CD14-positive monocyte (primary cell): ENCODE results near the gene MEG3. TPM values are rescaled to one million over a fixed set of nuclear protein-coding genes. Genes with fewer than 3 reads are reported as not detected.

ENCODE experiments used
- DNase-seq, 3 donors: peaks; one replicate each; pipeline ENCODE4 v3.0.0-alpha.2; 2011 to 2022
- H2AFZ ChIP-seq: 2 replicates; pipeline ENCODE4 v1.6.0; 2012; ENCODE audit warnings: mild to moderate bottlenecking, low read depth, low read length, inconsistent platforms; ENCODE audit not compliant: insufficient read depth, poor library complexity, severe bottlenecking
- H3K27ac ChIP-seq, 2 donors: 1 replicate in 1 of 2; 2 replicates in 1 of 2; pipeline ENCODE4 v1.5.1; 2012 to 2013; ENCODE audit warnings: low read length in 2 of 2, control low read depth in 1 of 2, inconsistent platforms in 1 of 2, low read depth in 1 of 2, mild to moderate bottlenecking in 1 of 2
- H3K27me3 ChIP-seq, 2 donors: one replicate each; pipeline versions ENCODE4 v1.6.0 to v1.6.1; 2011 to 2013; ENCODE audit warnings: low read length in 2 of 2; ENCODE audit not compliant: control insufficient read depth in 2 of 2, insufficient read depth in 2 of 2
- H3K36me3 ChIP-seq, 2 donors: replicated peaks in 1 of 2; 1 replicate in 1 of 2; 2 replicates in 1 of 2; pipeline versions ENCODE4 v1.5.1 to v1.6.1; 2012 to 2013; ENCODE audit warnings: low read length in 2 of 2, control low read depth in 1 of 2, inconsistent platforms in 1 of 2, mild to moderate bottlenecking in 1 of 2; ENCODE audit not compliant: insufficient read depth in 2 of 2, control insufficient read depth in 1 of 2
- H3K4me1 ChIP-seq, 2 donors: 1 replicate in 1 of 2; 2 replicates in 1 of 2; pipeline versions ENCODE4 v1.5.1 to v1.6.1; 2012 to 2013; ENCODE audit warnings: low read length in 2 of 2, control low read depth in 1 of 2, inconsistent platforms in 1 of 2, mild to moderate bottlenecking in 1 of 2, moderate library complexity in 1 of 2; ENCODE audit not compliant: insufficient read depth in 2 of 2, control insufficient read depth in 1 of 2
- H3K4me2 ChIP-seq: replicated peaks from 2 replicates; pipeline ENCODE3; 2012; ENCODE audit warnings: low read length, moderate library complexity, mild to moderate bottlenecking; ENCODE audit not compliant: poor library complexity, severe bottlenecking; ENCODE audit errors: extremely low read depth
- H3K4me3 ChIP-seq, 3 experiments: fragments of 200-600 bp in 1 of 3; sonication (generic) in 1 of 3; replicated peaks in 1 of 3; 1 replicate in 2 of 3; 2 replicates in 1 of 3; pipeline ENCODE4 v1.5.1; 2011 to 2013; ENCODE audit warnings: low read length in 3 of 3, mild to moderate bottlenecking in 3 of 3, control low read depth in 2 of 3, low read depth in 2 of 3, inconsistent platforms in 1 of 3, moderate library complexity in 1 of 3
- H3K79me2 ChIP-seq: 2 replicates; pipeline ENCODE4 v1.6.0; 2012; ENCODE audit warnings: mild to moderate bottlenecking, control low read depth, inconsistent platforms, low read length, moderate library complexity; ENCODE audit not compliant: insufficient read depth
- H3K9ac ChIP-seq: 2 replicates; pipeline ENCODE4 v1.6.0; 2017; ENCODE audit warnings: low read length, mild to moderate bottlenecking; ENCODE audit not compliant: insufficient read depth, poor library complexity, severe bottlenecking
- H3K9me3 ChIP-seq, 2 donors: replicated peaks in 1 of 2; 1 replicate in 1 of 2; 2 replicates in 1 of 2; pipeline versions ENCODE4 v1.5.1 to v1.6.1; 2012 to 2013; ENCODE audit warnings: low read length in 2 of 2, control low read depth in 1 of 2; ENCODE audit not compliant: control insufficient read depth in 1 of 2, insufficient read depth in 1 of 2
- H4K20me1 ChIP-seq: 2 replicates; pipeline ENCODE4 v1.6.0; 2012; ENCODE audit warnings: mild to moderate bottlenecking, low read length, control low read depth, moderate library complexity; ENCODE audit not compliant: insufficient read depth
- H3K27ac Mint-ChIP-seq, 7 donors: one replicate each; pipeline ENCODE4 v1.8.0; 2020; ENCODE audit warnings: mild to moderate bottlenecking in 7 of 7, mixed read lengths in 7 of 7, moderate library complexity in 6 of 7, inconsistent platforms in 2 of 7
- H3K27me3 Mint-ChIP-seq, 3 donors: one replicate each; pipeline ENCODE4 v1.8.0; 2021 to 2022; ENCODE audit warnings: low read depth in 3 of 3, mild to moderate bottlenecking in 3 of 3, mixed read lengths in 3 of 3, moderate library complexity in 3 of 3, inconsistent platforms in 1 of 3
- H3K36me3 Mint-ChIP-seq, 2 donors: one replicate each; pipeline ENCODE4 v1.8.0; 2020; ENCODE audit warnings: mixed read lengths in 2 of 2, inconsistent platforms in 1 of 2, mild to moderate bottlenecking in 1 of 2
- H3K4me1 Mint-ChIP-seq: one replicate; pipeline ENCODE4 v1.8.0; 2020; ENCODE audit warnings: mild to moderate bottlenecking, mixed read lengths
- H3K4me3 Mint-ChIP-seq, 2 donors: one replicate each; pipeline ENCODE4 v1.8.0; 2020; ENCODE audit warnings: mild to moderate bottlenecking in 2 of 2, mixed read lengths in 2 of 2, moderate library complexity in 1 of 2
- H3K9me3 Mint-ChIP-seq, 7 donors: one replicate each; pipeline ENCODE4 v1.8.0; 2020 to 2022; ENCODE audit warnings: mixed read lengths in 7 of 7, mild to moderate bottlenecking in 6 of 7, moderate library complexity in 6 of 7, inconsistent platforms in 2 of 7
- WGBS: methylation state at CpG from one replicate; pipeline ENCODE4 v1.1.5; 2013; ENCODE audit warnings: missing lambda C conversion rate; ENCODE audit not compliant: insufficient coverage; 5-methylcytosine and 5-hydroxymethylcytosine counted together
- intact Hi-C, 2 donors: fragments of 100-400 bp; cut with micrococcal nuclease; formaldehyde crosslinking; loops; one replicate each; pipeline versions ENCODE4 v1.15.0 to v1.15.1; 2023
- polyA plus RNA-seq, 3 donors: library from polyadenylated mRNA; depleted of rRNA in 1 of 3; unstranded in 2 of 3; stranded (reverse) in 1 of 3; fragments of 300-500 nt in 2 of 3; fragments of >200 nt in 1 of 3; fragmentation: Illumina TruSeq in 2 of 3; gene quantifications; 1 replicate in 2 of 3; 2 replicates in 1 of 3; pipeline ENCODE4 v1.2.3, GENCODE V29; 2012 to 2021
- TF ChIP-seq, protein P1 (sequence below): fragments of 200-600 bp; IDR thresholded peaks from one replicate; pipeline ENCODE4 v1.8.0; 2022; ENCODE audit warnings: antibody characterized with exemption, mild to moderate bottlenecking

Gene MEG3
- polyA plus RNA-seq, 3 donors: 1.7 TPM; not detected in 2

DNA sequence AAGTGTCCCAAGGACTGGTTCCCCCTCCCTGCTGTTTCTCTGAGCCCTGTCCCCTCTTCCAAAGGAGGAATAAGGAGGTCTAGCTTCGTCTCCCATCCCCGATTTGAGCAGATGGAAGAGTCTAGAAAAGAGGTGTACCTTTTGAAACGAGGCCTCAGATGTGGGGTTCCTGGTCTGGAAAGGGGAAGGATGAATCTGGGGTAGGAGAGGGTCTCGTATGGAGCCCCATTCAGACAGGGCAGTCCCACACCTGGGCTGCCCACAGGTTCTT, 13.3 kb downstream of the MEG3 start:
- TF ChIP-seq, protein P1, sequence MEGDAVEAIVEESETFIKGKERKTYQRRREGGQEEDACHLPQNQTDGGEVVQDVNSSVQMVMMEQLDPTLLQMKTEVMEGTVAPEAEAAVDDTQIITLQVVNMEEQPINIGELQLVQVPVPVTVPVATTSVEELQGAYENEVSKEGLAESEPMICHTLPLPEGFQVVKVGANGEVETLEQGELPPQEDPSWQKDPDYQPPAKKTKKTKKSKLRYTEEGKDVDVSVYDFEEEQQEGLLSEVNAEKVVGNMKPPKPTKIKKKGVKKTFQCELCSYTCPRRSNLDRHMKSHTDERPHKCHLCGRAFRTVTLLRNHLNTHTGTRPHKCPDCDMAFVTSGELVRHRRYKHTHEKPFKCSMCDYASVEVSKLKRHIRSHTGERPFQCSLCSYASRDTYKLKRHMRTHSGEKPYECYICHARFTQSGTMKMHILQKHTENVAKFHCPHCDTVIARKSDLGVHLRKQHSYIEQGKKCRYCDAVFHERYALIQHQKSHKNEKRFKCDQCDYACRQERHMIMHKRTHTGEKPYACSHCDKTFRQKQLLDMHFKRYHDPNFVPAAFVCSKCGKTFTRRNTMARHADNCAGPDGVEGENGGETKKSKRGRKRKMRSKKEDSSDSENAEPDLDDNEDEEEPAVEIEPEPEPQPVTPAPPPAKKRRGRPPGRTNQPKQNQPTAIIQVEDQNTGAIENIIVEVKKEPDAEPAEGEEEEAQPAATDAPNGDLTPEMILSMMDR: no peak

DNA sequence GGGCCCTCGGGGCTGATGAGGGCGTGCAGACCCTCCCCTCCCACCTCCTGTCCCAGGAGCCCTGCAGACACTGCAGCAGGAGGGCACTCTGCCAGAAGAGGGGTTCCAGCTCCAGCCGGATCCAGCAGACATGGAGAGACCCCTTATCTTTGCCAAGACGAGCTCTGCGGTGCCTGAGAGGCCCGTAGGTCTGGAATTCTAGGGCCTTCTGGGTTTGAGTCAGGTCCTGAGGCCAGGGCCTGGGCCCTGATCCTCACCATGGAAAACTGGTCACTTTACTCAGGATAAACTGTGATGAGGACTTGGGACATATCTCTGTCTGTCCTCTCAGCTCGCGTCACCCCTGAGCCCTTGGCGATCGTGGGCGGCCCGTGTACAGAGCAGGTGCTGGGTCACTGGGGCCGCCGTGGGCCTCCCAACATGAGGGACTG, 13.8 kb downstream of the MEG3 start:
- Mint-ChIP-seq H3K9me3 (peaks cover 0 to 1% (median 0%) of the 10 kb centered on the region in 7 donors), H3K4me3 (no peak overlapping the region), H3K27me3 (peaks cover 0 to 3% (median 3%) of the 10 kb centered on the region in 3 donors), H3K27ac (no peak overlapping the region), H3K36me3 (no peaks in the 10 kb centered on the region), H3K4me1 (no peaks in the 10 kb centered on the region)
- Histone ChIP-seq H3K4me3 (no peak overlapping the region), H3K36me3 (no peaks in the 10 kb centered on the region), H3K4me2 (no peak overlapping the region), H3K27me3 (no peaks in the 10 kb centered on the region), H3K27ac (no peak overlapping the region), H4K20me1 (no peaks in the 10 kb centered on the region), H2AFZ (no peak overlapping the region), H3K4me1 (no peaks in the 10 kb centered on the region), H3K79me2 (no peaks in the 10 kb centered on the region), H3K9me3 (no peaks in the 10 kb centered on the region), H3K9ac (no peak overlapping the region)
- WGBS: 95% methylated on average over 12 of the region's 14 CpGs
- no peak for DNase-seq
- TF ChIP-seq, protein P1: no peak
- intact Hi-C loops: no loop called here

More for the DNA sequence above, 13.3 kb downstream of the MEG3 start:
- H3K9me3 Mint-ChIP-seq: peaks cover 0 to 1% (median 0%) of the 10 kb centered on the region in 7 donors
- Histone ChIP-seq H3K9ac (no peak overlapping the region), H4K20me1 (no peaks in the 10 kb centered on the region), H3K9me3 (no peaks in the 10 kb centered on the region), H3K27ac (no peak overlapping the region), H3K4me1 (no peaks in the 10 kb centered on the region), H3K36me3 (no peaks in the 10 kb centered on the region), H3K4me3 (no peak overlapping the region), H3K27me3 (no peaks in the 10 kb centered on the region), H3K79me2 (no peaks in the 10 kb centered on the region), H3K4me2 (no peak overlapping the region), H2AFZ (no peak overlapping the region)
- no peaks in the 10 kb centered on the region for H3K36me3 Mint-ChIP-seq
- peak overlapping the region in 1 of 7 donors; percentile 20 for H3K27ac Mint-ChIP-seq
- H3K27me3 Mint-ChIP-seq: peaks cover 0 to 5% (median 3%) of the 10 kb centered on the region in 3 donors
- intact Hi-C loops: no loop called here
- H3K4me1 Mint-ChIP-seq: no peaks in the 10 kb centered on the region
- WGBS: 76% methylated on average over 2 of the region's 4 CpGs
- H3K4me3 Mint-ChIP-seq: no peak overlapping the region
- no peak for DNase-seq
